ENCODE data around the gene ETV4.

GRCh38 chr17:43547659-43548256 lies 1.6 kb upstream of the ETV4 start:
- TF ChIP-seq EZH2 (IDR thresholded peaks at IDR 0.05; ENCODE audit: borderline replicate concordance, low read length) (no peak), CTCF (IDR thresholded peaks at IDR 0.05; ENCODE audit: low read length) (no peak)

All from OCI-LY1 (cell line).